ENCODE data around the gene TET3.

Gene TET3

GRCh38 chr2:73987109-73987947 is 2.6 kb downstream of the TET3 start:
- DNase-seq (ENCODE audit: low read depth in 2 of 2) = no peak

DNA sequence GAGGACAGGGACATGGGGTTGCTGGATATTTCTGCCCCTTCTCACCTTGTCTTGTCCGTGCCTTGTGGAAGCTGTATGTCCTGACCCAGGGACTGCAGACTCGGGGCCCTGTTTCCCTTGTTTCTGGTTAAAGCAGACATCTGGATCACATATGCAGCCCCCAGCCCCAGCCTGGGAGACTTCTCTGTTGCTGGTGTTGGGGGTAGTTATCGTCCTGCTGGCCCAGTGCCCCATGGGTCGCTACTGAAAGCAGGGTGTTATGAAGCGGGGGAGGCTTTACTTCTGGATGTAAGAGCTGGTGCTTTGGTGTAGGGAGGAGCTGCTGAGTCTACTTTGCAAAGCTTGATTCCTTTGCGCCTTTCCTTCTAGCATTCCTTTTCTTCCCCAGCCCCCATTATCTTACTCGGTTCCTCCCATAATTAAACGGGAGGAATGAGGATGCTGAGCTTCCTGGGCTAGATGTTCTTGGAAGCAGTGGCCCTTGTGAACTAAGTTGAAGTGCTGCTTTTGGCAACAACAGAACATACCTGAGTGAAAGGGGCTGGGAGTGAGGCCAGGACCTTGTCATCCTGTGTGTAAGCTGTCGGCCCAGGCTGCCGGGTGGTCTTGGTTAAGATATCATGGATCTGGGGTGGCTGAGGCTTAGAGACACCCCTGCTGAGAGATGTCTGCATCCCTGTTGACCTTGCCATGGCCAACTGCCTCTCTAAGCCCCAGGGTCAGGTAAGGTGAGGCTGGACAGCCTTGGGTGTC is 3.4 kb downstream of the TET3 start:
- no peak for DNase-seq (ENCODE audit: low read depth in 2 of 2)

- DNase-seq (ENCODE audit: low read depth in 2 of 2) = no peak
These were observed 5.3 kb downstream of the TET3 start for GRCh38 chr2:73989972-73990371.

DNA sequence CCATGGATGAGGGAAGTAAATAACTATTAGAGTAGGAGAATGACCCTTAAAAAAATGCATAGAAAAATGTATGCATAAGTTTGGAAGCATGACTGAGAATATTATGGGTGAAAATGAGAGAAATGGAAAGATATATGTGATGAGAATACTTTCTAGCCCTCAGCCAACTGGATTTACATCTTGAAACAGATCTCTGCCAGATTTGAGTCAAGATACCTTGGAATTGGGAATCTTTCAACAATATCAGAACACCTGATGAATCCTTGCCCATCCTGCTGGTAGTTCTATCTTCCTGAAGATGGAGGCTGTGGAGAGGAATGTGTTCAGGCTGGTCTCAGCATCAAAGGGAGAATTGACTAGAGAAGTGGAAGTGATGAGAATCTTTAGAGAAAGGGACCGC is 5.8 kb downstream of the TET3 start:
- no peak for DNase-seq (ENCODE audit: low read depth in 2 of 2)

DNA sequence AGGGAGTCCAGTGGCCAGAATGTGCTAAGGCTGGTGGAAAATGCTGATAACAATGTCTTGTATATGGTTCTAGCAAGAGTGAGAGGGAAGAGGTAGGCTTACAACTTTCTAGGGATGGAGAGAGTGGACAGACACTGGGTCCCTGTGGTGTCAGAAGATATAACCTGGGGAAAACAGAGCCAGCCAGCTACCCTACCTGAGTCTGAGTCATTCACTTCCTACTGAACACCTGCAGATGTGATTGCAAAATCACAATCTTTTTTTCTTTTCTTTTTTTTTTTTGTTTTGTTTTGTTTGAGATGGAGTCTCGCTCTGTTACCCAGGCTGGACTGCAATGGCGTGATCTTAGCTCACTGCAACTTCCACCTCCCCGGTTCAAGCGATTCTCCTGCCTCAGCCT is 7.3 kb downstream of the TET3 start:
- DNase-seq (ENCODE audit: low read depth in 2 of 2) = no peak

- no peak for DNase-seq (ENCODE audit: low read depth in 2 of 2)
These were observed 8.7 kb downstream of the TET3 start for GRCh38 chr2:73993376-73993775.

DNA sequence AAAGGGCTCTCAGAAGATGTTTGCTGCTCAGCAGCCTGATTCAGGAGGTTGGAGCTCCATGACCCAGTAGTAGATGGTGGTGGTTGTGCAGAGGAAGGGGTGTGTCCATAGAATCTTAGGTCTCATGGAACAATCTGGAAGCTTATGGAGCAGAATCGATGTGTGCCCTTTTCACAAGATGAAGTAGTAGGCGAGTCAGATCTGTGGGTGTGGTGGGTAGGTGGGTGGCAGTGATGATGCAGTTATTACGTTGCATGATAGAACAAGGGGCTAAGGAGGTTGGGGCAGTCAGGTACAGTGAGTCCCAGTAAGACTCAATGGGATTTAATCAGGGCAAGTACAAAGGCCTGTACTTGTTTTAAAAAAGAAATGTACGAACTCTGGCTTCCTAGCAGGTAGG is 9.1 kb downstream of the TET3 start:
- no peak for DNase-seq (ENCODE audit: low read depth in 2 of 2)

DNA sequence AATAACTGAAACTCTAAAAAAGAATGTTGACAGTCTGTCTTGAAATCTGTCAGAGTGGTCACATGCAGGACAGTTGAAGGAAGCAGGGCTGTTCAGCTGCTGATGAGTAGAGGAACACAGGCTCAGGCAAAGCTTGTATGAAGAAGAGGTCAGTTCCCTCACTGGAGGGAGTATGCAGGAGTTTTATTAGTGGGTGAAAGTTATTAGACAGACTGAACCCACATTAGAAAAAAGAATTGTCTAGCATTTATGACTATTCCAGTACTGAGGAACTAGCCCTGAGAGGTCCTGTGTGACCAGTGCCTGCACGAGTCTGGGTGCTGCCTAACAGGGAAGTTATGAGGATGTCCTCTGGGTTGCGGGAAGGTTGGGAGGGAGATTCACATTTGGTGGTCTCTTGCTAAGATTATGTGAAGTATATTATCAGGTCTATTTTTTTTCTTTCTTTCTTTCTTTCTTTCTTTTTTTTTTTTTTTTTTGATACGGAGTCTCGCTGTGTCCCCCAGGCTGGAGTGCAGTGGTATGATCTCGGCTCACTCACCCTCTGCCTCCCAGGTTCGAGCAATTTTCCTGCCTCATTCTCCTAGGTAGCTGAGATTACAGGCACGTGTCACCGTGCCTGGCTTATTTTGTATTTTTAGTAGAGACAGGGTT is 9.6 kb downstream of the TET3 start:
- no peak for DNase-seq (ENCODE audit: low read depth in 2 of 2)

GRCh38 chr2:73995810-73996209 is 11.1 kb downstream of the TET3 start:
- no peak for DNase-seq (ENCODE audit: low read depth in 2 of 2)

DNA sequence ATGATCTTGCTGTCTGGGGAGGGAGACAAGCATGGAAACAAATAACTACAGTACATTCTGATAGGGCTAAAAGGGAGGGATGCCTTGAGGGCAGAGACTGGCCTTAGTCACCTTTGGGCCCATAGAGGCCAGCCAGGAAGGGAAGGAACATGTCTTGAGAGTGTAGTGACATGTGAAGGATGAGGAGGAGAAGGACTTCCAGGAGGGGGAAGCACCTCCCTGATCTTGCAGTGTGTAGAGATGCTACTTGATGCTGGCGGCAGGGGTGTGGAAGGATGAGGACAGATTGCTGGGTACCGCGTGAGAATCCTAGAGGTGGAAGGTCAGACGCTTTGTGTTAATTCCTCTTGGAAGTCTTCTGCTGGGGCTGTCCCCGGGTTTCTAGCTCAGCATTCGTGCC is 13.1 kb downstream of the TET3 start:
- no peak for DNase-seq (ENCODE audit: low read depth in 2 of 2)

DNA sequence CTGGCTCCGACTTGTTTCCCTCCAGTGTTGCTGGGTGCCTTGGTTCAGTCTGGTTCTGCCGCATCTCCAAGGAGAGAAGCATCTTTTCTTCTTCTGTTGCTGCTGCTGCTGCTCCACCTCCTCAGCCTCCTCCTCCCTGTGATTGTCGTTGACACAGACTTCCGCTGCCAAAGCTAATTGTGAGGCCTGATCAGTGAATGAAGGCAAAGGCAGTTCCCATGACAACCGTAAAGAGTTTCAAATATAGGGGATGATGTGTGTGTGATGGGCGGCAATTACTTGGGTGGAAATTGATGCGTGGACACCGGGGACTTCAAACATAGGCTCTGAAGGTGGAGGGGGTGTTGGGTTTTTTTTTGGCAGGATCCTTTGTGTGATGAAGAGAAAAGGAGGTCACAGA is 13.7 kb downstream of the TET3 start:
- no peak for DNase-seq (ENCODE audit: low read depth in 2 of 2)

DNA sequence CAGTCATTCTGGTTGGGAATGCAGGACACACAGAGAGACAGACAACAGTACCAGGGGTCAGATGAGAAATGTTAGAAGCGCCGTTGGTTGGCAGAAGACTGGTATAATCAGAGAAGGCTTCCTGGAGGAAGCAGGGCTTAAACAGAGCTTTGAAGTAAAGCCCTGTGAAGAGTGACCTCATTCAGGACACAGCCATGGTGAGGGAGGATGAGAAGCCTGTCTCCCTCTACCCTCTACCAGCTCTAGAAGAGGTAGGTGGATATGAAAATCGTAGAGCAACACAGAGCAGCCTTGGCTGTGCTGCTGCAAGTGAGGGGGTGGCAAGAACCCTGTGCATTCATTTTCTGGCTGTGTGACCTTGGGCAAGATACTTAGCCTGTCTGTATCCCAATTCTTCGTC is 14.2 kb downstream of the TET3 start:
- no peak for DNase-seq (ENCODE audit: low read depth in 2 of 2)

DNA sequence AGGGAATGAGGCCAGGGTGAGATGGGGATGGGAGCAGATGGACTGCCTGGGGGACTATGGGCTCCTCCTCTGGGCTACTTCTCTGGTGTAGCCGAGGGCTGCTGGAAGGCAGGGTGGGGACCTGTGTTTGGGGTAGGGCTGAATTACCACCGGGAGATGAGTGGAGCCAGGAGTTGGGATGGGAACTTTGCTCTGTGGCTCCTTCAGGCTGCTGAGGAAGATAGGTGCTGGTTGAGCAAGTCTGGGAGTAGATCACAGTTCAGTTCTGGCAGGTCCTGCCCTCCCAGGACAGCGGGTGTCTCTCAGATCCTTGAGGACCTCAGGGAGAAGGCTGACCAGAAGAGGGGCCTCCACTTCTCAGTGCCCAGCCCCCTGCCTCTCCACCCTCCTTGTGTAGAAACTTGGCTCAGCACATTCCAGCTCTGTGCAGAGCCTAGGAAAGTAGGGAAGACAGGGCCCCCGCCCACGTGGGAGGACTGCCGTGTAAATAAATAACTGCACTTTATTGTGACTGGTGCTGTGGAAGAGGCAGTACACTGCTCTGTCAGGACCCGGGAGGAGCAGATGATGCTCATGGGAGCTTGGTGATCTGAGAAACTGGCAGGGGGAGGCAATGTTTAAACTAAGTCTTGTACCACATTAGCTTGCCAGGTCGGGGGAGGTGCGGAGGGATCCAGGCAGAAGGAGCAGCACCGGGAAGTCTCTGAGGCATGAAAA is 15.3 kb downstream of the TET3 start:
- DNase-seq (ENCODE audit: low read depth in 2 of 2) = no peak

DNA sequence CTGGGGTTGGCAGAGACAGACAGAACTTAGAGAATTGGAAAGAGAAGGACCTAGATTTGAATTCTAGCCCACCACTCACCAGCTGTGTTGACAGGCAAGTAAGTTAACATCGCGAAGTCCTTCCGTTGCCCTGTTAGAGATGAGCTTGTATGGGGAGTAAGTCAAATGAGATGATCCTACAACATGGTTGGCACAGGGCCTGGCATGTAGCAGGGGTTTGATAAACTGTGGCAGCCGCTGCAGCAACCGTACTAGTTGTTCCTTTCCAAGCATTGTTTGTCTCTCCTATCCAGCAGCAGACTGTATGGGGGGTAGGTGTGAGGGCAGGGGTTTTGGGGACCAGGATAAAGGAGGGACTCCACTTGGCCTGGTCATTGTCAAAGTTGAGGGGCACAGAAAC is 16.0 kb downstream of the TET3 start:
- no peak for DNase-seq (ENCODE audit: low read depth in 2 of 2)

- no peak for DNase-seq (ENCODE audit: low read depth in 2 of 2)
These were observed 16.4 kb downstream of the TET3 start for GRCh38 chr2:74001121-74001520.

DNA sequence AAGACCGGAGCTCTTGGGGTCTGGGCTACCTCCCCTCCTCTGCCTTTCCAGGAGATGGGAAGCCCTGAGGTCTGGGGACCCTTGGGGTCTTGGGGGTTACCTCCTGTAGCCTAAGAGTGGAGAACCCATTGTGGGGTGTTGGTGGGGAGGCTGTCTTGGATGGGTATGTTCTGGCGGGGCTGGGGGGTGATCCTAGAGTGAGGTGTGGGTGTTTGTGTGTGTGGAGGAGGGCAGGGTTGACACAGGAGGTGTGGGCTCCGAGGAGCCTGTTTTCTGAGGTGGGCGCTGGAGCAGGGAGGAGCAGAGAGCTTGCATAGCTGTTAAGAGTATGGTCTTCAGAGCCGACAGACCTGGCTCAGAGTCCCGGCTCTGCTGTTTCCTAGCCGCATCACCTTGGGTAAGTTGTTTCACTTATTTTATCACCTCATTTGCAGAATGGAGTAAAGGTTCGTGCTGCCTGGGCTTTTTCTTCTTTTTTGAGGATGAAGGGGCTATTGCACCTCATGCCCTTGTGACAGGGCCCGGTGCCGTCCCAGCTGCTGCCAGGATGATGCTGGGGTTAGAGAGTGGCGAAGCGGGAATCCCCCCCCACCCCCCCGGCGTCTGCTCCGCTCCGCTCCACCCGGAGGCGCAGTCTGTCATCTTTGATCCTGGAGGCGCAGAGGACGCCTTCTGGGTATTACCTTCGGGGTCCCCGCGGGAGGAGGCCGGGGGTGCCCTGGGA is 17.2 kb downstream of the TET3 start:
- peak in 1 of 2 donors; percentile 46 for DNase-seq (ENCODE audit: low read depth in 2 of 2)

DNA sequence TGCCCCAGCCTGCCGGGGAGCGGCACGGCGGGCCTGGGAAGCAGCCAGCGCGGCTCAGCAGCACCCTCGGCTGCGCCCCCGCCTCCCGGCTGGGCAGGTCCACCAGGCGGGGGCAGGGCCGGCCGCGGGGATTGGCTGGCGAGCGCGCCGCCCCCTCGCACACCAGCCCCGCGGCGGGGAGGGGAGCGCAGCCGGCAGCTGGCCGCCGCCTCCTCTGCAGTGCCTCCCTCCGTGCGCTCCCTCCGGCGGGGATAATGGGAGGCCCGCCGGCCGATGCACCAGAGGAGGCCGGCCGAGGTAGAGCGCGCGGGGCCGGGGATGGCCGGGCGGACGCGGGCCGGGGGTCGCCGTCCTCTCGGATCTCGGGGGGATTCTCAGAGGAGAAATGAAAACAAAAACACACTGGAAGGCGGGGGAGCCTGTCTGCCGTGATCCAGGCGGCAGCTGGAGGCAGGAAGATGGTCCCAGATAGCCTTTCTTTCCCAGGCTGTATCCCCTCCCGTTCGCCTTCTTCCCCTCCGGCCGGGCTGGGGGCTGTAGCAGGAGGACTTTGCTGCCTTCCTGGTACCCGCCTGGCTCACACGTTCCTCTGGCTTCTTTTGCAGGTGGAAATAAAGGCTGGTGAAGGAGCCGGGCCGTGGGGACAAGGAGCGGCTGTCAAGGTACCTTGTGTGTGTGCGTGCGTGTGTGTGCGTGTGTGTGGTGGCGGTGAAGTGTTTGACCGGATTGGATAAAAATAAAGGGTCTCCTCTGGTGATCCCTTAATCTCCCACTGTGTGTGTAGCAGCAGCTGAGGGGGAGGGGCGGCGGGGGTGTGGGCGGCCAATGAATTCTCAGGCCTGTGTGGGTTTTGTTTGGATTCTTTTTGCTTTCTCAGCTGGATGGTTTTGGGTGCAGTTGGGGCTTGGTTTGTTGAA is 18.1 kb downstream of the TET3 start:
- DNase-seq (ENCODE audit: low read depth in 2 of 2) = peak; percentile 66 to 79

DNA sequence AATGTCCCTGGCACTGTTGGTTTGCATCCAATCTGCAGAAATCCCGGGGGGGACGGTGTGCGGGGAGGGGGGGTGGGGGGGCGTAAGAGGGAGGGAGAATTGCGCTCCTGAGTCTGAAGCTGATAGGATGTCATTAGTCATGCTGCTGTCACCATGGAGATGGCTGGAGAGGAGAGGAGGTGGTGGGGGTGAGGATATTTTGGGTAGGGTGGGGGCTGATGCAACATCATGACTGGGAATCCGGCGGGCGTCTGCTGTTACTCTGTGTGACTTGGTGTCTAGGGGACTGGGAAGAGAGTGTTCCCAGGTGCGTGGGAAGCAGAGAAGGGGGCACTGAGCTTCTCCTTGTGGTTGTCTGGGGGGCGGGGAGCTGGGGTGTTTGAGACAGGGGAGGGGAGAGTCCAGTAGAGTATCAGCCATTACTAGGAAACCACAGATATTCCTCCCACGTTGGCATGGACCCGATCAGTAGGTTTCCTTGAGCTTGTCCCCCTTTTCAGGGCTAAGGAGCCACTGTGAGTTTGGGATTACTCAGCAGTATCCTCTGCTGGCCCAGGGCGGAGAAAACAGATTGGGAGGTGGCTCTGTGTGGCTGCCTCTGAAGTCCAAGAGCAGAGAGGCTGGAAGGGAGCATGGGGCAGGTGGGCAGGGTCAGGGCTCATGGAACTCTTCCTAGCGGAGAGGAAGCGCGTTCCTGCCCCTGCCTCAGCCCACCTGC is 18.9 kb downstream of the TET3 start:
- DNase-seq (ENCODE audit: low read depth in 2 of 2) = no peak
